ENCODE results near the gene OXSR1. TPM values are rescaled to one million over a fixed set of nuclear protein-coding genes. Genes with fewer than 3 reads are reported as not detected.
"Not testable (repeated sequence)": the region's sequence is repeated elsewhere in the genome, so short reads cannot be mapped to it uniquely, and the experiment has no call there.

Gene OXSR1
- total RNA-seq, 1 donor from 2014 or later = 24.6 TPM

DNA sequence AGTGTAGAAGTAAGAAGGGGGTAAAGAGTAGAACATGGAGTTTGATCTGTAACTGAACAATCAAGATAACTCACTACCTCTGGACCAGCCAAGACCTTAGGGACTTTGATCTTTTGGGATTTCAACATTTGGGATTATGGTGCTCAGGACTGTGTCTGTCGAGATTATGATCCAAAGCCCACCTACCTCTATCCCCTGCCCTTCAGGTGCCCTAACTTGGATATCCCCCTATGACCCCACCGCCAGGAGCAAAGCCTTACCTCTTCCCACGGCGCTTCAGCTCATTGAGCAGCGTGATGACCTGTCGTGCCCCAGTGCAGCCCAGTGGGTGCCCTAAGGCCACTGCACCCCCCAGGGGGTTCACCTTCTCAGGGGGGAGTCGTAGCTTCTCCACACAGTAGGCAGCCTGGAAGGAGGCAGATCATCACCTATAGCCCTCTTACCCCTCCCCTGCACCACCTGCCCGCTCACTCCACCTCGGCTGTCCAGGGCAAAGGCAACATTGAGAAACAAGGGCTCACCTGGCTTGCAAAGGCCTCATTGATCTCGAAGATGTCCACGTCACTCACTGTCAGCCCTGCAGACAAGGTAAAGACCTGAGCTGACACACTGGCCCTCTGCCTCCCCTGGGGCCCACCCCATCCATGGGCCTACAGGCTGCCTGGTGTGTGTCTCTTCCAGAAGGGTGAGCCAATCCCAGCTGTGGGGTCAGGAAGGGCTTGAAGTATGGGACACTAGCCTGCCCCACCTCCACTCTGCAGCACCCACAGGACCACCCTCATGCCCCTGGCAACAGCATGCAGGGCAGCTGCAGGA lies 39.8 kb upstream of the OXSR1 start:
- intact Hi-C loops (cut with DNase I) = loop anchor here (5.0 kb wide), 1 partner anchor 112 kb away; no protein-coding TSS in a partner anchor
- DNase-seq (ENCODE audit: missing footprints) (peak; percentile 49), ATAC-seq (no peak)

DNA sequence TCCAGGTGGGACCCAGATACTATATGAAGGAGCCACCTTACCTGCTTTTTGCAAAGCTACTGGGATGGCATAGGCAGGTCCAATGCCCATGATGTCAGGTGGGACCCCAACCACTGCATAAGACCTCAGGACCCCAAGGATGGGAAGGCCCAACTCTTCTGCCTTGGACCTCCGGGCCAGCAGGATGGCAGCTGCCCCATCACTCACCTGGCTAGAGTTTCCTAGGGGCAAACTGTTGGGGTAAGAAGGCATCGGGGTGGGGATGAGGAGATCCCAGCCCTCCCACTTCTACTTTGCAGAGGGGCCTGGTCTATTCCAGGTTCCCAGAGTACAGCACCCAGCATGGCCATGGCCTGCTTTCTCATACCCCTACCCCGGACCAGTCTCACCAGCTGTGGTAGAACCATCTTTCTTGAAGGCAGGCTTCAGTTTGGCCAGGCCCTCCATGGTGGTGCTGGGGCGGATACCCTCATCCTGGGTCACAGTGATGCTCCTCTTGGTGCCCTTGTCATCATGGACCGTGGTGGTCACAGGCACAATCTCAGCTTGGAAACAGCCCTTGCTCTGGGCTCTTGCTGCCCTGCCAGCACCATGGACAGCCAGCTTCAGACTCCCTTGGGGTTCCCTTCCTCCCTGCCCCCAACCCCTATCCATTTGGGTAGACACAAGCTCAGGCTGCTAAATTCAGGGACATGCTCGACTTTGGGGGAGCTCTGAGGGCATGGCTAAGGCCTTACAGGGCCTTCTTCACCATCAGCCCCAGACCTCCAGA lies 39.0 kb upstream of the OXSR1 start:
- ATAC-seq = no peak
- peak; percentile 3 for DNase-seq (ENCODE audit: missing footprints)
- intact Hi-C loops (cut with DNase I) = loop anchor here (5.0 kb wide), 1 partner anchor 111 kb away; no protein-coding TSS in a partner anchor

DNA sequence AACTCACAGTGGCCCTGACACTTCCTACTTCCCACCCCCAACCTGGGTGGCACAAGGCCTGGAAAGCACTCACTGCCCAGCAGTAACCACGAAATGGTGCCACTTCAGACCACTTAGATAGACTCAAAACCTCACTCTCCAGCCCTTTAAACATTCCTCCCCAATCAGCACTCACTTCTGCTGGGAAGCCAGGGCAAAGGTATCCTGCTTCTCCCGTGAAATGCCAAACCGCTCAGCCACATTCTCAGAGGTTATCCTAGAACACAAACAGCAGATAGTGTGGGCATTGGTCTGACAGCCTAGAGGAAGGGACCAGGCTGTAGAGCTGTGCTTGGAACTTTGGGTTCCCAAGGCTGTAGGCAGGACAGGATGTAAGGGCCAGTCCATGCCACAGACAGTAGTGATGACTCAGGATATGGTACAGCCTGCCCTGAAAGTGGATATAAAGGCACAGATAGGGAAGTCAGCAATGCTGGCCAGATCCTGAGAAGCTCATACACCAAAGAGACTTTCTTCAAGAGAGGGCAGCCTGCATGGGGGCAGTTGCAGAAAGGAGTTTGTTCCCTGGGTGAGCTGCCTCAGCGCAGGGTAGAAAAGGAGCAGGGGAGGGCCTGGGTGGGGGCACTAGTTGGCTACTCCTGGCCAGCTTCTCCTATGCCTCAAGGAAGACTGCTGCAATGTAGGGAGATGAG lies 37.6 kb upstream of the OXSR1 start:
- peak; percentile 53 for ATAC-seq
- intact Hi-C loops (cut with DNase I) = loop anchor here (5.0 kb wide), 1 partner anchor 110 kb away; no protein-coding TSS in a partner anchor
- peak; percentile 26 for DNase-seq (ENCODE audit: missing footprints)

DNA sequence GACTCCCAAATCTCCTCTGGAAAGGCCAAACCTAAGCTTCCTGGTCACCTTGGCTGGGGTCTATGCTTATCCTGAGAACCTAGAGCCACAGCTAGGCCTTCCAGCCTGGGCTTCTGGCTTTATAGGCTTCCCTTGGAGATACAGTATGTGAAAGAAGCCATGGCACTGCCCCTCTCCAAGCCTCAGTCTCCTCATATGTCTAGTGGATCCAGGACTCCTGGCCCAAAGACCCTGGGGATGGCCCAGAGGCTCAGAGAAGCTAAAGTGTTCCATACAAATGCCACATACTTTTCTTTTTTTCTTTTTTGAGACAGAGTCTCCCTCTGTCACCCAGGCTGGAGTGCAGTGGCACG lies 37.1 kb upstream of the OXSR1 start:
- intact Hi-C loops (cut with DNase I) = loop anchor here (5.0 kb wide), 1 partner anchor 109 kb away; no protein-coding TSS in a partner anchor

DNA sequence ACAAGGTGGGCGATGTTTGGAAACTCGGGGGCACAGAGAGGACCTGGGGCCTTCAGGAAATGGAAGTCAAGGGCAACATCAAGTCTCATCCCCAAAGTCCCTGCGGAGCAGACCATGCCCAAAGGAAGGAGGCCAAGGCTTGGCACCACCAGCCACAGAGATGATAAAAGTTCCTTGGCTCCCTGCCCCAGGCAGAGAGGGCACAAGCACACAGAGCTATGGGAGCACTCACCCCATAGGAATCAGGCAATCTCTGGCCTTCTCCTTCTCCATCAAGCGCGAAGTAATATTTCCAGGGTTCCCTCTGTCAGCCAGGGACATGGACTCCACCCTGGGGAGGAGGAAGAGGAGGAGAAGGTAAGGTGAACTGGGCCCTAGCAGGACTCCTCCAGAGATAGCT lies 36.3 kb upstream of the OXSR1 start:
- intact Hi-C loops (cut with DNase I) = loop anchor here (5.0 kb wide), 1 partner anchor 108 kb away; no protein-coding TSS in a partner anchor
- no peak for ATAC-seq
- peak; percentile 2 for DNase-seq (ENCODE audit: missing footprints)

More for the DNA sequence above, 37.1 kb upstream of the OXSR1 start:
- DNase-seq (ENCODE audit: missing footprints) = no peak
- no peak for ATAC-seq

DNA sequence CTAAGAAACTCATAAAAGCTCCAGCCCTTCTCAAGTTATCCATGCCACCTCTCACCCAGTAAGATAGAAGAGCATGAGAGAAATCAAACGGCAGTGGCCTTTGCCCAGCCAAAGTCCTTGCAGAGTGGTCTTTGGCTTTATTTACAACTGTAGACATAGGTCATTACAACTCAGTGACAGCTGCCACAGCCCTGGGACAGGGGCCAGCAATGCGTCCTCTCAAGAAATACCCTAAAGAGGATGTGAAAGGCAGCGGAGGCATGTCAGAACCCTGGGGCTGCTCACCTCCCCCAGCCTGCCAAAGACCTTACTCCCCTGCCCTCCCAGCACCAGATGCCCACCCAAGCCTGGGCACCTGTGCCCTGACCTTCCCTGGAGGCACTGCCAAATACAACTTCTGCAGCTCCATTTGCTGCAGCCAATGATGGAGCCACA lies 34.7 kb upstream of the OXSR1 start:
- intact Hi-C loops (cut with DNase I) = loop anchor here (10.0 kb wide), 1 partner anchor 324 kb away; the partner anchor contains the start of gene ACVR2B
- DNase-seq (ENCODE audit: missing footprints) (peak; percentile 66), ATAC-seq (no peak)

DNA sequence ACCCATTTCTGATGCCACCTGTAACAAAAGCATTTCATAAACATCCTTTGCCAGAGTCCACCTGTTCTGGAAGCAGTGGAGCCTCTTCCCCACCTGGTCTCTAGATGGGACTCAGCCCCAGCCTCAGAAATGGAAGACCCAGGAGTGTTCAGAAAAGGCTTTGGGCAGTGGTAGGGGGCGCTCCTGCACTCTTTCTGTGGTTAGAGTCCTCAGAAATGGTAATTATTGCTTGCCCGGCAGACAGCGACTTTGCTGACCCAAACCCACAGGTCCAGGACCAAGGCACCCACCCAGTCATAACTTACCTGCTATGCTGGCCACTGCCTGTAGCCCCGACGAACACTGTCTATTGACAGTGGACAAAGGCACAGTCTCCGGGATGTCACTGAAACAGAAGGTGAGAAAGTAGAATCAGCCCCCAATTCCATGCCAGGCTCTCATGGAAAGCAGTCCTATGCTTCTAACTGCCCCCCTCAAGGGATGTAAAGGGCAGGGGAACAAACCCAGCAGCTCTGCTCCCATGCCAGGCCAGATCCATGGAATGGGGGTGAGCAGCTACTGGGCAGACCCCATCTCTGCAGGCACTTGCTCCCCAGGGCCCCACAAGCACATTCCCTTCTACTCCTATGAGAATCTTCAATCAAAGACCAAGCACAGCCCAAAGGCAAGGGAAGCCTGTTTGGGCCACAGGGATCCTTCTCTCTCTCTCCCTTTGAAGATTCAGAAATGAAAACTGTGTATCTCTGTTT lies 33.5 kb upstream of the OXSR1 start:
- intact Hi-C loops (cut with DNase I) = loop anchor here (10.0 kb wide), 1 partner anchor 323 kb away; the partner anchor contains the start of gene ACVR2B
- DNase-seq (ENCODE audit: missing footprints) (peak; percentile 57), ATAC-seq (no peak)

DNA sequence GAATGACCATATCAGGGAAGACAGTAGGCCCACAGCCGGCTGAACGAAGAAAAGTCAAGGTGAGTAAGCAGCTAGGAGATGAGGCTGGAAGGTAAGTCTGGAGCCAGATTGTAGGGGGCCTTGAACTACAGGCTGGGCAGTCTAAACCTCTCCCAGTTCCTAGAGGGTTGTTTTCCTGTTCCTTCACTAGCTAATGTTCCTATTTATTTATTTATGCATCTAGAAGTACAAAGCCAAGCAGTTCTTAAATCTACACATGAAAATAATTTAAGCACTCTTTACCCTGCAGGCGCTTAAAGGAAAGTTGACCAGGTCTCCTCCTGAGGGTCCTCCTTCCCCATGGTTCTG lies 32.2 kb upstream of the OXSR1 start:
- DNase-seq (ENCODE audit: missing footprints) = no peak
- no peak for ATAC-seq
- intact Hi-C loops (cut with DNase I) = loop anchor here (10.0 kb wide), 1 partner anchor 322 kb away; the partner anchor contains the start of gene ACVR2B

DNA sequence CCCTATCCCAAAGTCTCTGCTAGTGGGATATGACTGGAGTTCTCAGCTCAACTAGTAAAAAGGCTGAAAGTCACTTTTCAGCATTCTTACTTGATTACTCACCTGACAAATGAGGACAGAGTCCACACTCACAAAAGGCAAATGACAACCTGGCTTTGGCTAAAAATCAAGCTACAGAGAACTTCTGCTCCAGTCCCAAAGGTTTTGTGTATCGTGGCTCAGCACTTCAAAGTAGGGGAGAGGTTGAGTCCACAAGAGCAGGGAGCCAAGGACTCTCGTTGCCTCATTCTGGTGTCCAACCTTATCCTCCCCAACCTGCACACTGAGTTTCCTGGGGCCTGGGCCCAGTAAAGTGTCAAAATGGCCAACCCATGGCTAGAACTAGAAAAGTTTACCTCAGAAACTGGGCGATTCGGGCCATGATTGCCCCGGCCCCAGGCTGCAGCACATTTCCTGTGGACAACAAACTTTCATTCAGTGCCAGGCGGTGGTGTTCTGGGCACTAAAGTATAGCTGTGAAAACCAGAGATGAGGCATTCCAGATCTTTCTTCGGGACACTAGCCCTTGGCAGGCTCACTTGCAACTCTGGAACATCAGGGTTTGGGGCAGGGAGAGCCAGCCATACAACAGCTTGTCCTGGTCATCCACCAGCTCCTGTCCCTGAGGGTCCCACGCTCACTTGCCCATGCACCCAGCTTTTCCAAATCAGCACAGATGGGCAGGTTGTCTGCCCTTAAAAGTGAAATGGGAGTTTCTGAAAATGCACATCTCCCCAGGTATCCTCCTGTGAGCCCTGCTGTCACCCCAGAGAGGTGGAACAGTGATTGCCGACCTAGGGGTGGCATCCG lies 31.6 kb upstream of the OXSR1 start:
- intact Hi-C loops (cut with DNase I) = loop anchor here (10.0 kb wide), 1 partner anchor 321 kb away; the partner anchor contains the start of gene ACVR2B
- no peak for ATAC-seq
- peak; percentile 1 for DNase-seq (ENCODE audit: missing footprints)

DNA sequence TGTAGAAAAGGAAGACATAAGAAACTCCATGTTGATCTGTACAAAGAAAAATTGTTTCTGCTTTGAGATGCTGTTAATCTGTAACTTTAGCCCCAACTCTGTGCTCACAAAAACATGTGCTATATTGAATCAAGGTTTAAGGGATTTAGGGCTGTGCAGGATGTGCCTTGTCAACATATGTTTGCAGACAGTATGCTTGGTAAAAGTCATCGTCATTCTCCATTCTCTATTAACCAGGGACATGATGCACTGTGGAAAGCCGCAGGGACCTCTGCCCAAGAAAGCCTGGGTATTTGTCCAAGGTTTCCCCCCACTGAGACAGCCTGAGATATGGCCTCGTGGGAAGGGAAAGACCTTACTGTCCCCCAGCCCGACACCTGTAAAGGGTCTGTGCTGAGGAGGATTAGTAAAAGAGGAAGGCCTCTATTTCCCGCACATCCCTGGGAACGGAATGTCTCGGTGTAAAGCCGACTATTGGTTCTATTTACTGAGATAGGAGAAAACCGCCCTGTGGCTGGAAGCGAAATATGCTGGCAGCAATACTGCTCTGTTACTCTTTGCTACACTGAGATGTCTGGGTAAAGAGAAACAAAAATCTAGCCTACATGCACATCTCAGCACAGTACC lies 30.7 kb upstream of the OXSR1 start:
- not testable (repeated sequence) for ATAC-seq; DNase-seq (ENCODE audit: missing footprints)
- intact Hi-C loops (cut with DNase I) = loop anchor here (10.0 kb wide), 1 partner anchor 320 kb away; the partner anchor contains the start of gene ACVR2B

DNA sequence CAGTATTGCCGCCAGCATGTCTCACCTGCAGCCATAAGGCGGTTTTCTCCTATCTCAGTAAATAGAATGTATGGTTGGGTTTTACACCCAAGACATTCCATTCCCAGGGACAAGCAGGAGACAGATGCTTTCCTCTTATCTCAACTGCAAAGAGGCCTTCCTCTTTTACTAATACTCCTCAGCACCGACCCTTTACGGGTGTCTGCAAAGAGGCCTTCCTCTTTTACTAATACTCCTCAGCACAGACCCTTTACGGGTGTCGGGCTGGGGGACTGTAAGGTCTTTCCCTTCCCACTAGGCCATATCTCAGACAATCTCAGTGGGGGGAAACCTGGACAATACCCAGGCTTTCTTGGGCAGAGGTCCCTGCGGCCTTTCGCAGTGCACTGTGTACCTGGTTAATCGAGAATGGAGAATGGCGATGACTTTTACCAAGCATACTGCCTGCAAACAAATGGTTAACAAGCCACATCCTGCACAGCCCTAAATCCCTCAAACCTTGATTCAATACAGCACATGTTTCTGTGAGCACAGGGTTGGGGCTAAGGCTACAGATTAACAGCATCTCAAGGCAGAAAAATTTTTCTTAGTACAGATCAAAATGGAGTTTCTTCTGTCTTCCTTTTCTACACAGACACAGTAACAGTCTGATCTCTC lies 29.6 kb upstream of the OXSR1 start:
- peak; percentile 2 for DNase-seq (ENCODE audit: missing footprints)
- intact Hi-C loops (cut with DNase I) = loop anchor here (10.0 kb wide), 1 partner anchor 319 kb away; the partner anchor contains the start of gene ACVR2B
- not testable (repeated sequence) for ATAC-seq

DNA sequence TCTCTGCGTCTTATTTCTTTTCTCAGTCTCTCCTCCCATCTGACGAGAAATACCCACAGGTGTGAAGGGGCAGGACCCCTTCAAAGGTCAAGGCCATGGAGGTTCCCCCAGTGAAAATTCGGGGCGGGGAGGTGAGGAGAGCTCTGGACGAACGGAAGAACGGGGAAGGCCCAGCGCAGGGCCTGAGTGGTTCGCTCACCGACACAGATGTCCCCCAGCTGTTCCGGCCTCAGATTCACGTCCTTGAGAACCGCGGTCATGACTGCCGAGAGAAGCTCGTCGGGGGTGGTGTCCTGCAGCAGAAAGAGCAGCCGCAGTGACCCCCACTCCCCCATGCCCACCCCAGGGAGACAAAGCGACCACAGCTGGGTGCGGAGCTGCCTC lies 29.0 kb upstream of the OXSR1 start:
- peak; percentile 74 for DNase-seq (ENCODE audit: missing footprints)
- intact Hi-C loops (cut with DNase I) = loop anchor here (10.0 kb wide), 1 partner anchor 318 kb away; the partner anchor contains the start of gene ACVR2B
- ATAC-seq = no peak

DNA sequence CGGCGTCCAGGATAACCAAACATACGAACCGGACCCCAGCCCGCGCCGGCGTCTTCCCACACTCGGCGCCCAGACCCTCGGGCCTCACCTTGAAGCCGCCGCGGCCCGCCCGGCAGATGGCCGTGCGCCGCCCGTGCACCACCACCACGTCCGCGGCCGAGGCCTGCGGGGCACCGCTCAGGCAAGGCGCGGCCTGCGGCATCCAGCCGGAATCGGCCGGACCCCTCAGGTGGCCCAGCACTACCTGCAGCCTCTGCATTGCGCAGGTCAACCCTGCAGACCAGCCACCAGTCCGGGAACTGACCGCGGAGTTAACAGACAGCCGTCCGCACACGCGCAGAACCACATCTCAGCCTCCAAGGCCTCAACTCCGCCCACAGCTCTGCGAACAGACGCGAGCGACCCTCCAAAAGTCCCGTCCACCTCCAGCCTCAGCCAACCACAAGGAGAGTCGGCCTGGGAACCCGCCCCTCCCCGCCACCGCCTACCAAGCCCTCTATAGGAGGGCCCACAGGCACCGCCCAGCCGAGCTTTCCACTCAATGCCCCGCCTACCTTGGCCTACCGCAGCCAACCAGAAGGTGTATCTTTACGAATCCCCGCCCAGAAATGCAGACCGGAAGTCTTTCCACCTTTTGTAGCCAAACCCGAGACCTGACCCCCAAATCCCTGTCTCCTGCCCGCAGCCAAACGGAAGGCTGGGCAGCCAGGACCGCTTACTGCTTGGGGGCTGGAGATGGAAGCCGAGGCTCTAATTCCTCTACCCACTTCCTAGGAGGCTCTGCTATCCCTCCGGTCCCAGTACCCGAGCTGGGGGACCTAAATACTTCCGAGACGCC lies 28.3 kb upstream of the OXSR1 start, which contains the start of gene ACAA1:
TSS of gene ACAA1 (minus strand) at position 351 of the 838 bp plus-strand sequence. CDS start at position 259, 92 bp downstream.
- ATAC-seq (peak; percentile 99), DNase-seq (ENCODE audit: missing footprints) (peak; percentile 100)
- intact Hi-C loops (cut with DNase I) = loop anchor here (1.0 to 10.0 kb wide), 2 partner anchors 28 to 318 kb away; partner anchors contain the start of genes ACVR2B and OXSR1

DNA sequence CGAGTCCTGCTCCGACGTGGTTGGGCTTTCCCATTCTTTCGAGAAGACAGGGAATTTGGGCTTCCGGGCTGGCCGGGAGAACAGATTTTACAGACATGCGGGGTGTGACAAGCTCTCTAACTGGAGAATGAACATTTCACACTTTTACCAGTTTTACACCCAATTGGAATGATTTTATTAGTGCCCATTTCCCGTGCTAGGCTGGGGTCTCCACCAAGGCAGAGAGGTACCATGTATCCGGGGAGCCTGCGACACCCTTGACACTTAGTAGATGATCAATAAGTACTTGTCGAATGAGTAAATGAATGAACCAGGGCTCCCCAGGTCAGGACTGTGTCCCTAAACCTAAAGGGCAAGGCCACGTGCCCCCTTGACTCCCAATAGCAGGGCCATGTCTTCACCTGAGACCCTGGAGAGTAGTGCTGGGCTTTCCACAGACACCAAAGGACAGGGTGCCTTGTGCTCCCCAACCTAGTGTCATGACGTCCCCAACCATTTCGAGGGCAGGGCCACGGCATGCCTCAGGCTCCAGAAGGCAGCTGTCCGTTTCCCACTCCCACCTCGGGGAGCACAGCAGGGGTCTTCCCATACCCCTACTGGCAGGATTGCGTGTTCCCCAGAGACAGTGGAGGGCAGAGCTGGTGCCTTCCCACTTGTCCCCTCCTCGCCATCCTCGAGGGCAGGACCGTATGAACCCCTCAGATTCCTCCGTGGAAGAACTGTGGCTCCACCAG lies 27.6 kb upstream of the OXSR1 start:
- no peak for ATAC-seq
- intact Hi-C loops (cut with DNase I) = loop anchor here (1.0 to 10.0 kb wide), 2 partner anchors 28 to 317 kb away; partner anchors contain the start of genes ACVR2B and OXSR1
- DNase-seq (ENCODE audit: missing footprints) = no peak

All from Right ventricle myocardium inferior (tissue), 1 donor.